Heart right ventricle (tissue), 16 donors: ENCODE measurements around the gene C14orf132. TPM values are rescaled to one million over a fixed set of nuclear protein-coding genes. Genes with fewer than 3 reads are reported as not detected.

Source experiments
- ATAC-seq, 8 donors: fragments of 200-7000 bp; cut with Tn5 transposase; one replicate each; pipeline ENCODE4 v1.9.1; 2020; ENCODE audit warnings: mild to moderate bottlenecking in 8 of 8, moderate library complexity in 8 of 8, moderate number of reproducible peaks in 1 of 8
- DNase-seq, 2 donors: peaks; one replicate each; pipeline ENCODE4 v3.0.0-alpha.2; 2020
- H3K27ac ChIP-seq, 10 donors: fragments of 200-600 bp; sonication (generic) in 2 of 10; one replicate each; pipeline versions ENCODE4 v1.5.0 to v1.8.0; 2020 to 2022; ENCODE audit warnings: mild to moderate bottlenecking in 3 of 10
- H3K27me3 ChIP-seq, 7 donors: fragments of 200-600 bp; one replicate each; pipeline ENCODE4 v1.8.0; 2021 to 2022; ENCODE audit warnings: mild to moderate bottlenecking in 2 of 7
- H3K36me3 ChIP-seq, 9 donors: fragments of 200-600 bp; sonication (generic) in 1 of 9; one replicate each; pipeline versions ENCODE4 v1.5.0 to v1.8.0; 2020 to 2022; ENCODE audit warnings: mild to moderate bottlenecking in 2 of 9
- H3K4me1 ChIP-seq, 9 donors: fragments of 200-600 bp; sonication (generic) in 1 of 9; one replicate each; pipeline versions ENCODE4 v1.5.0 to v1.8.0; 2020 to 2022; ENCODE audit warnings: mild to moderate bottlenecking in 4 of 9
- H3K4me3 ChIP-seq, 10 donors: fragments of 200-600 bp; sonication (generic) in 2 of 10; one replicate each; pipeline versions ENCODE4 v1.5.0 to v1.8.0; 2020 to 2022; ENCODE audit warnings: mild to moderate bottlenecking in 7 of 10, moderate library complexity in 2 of 10
- H3K9me3 ChIP-seq, 11 donors: fragments of 200-600 bp in 10 of 11; sonication (generic) in 2 of 11; one replicate each; pipeline versions ENCODE4 v1.5.0 to v1.8.0; 2013 to 2022; ENCODE audit warnings: mild to moderate bottlenecking in 2 of 11, control low read depth in 1 of 11, moderate library complexity in 1 of 11
- WGBS, 2 donors: extraction: QIAGEN DNeasy Blood & Tissue Kit; methylation state at CpG; one replicate each; pipeline ENCODE4 v1.1.7; 2013; ENCODE audit warnings: inconsistent platforms in 1 of 2; 5-methylcytosine and 5-hydroxymethylcytosine counted together
- intact Hi-C, 10 donors: fragments of 100-400 bp; cut with DNase I; formaldehyde crosslinking; loops; one replicate each; pipeline versions ENCODE4 v1.11.1 to v1.14.2; 2022
- polyA plus RNA-seq, 2 donors: library from polyadenylated mRNA; stranded (reverse); fragments of 200-250 nt; gene quantifications; one replicate each; pipeline ENCODE4 v1.2.3, GENCODE V29; 2013
- total RNA-seq, 10 donors: library from RNA; stranded (reverse); fragmentation: NEBNext Ultra II Directional in 3 of 10; extraction: Animal tissue kit (Norgen Biotek cat#: 25700) in 3 of 10; gene quantifications; one replicate each; pipeline versions ENCODE4 v1.2.1 to v1.2.4, GENCODE V29; 2021 to 2023
- TF ChIP-seq, protein P1 (sequence below), 9 donors: fragments of 200-600 bp; sonication (generic) in 2 of 9; IDR thresholded peaks; one replicate each; pipeline versions ENCODE4 v1.5.0 to v1.8.0; 2021 to 2022; ENCODE audit warnings: antibody characterized with exemption in 9 of 9, mild to moderate bottlenecking in 5 of 9, moderate library complexity in 1 of 9
- donor health status: Arrhythmogenic right ventricular cardiomyopathy.
- donor health status: ischemic (EF 13 %, LVEDD 7.1; RV severe dilation, severe dysfunction).
- donor health status: healthy with polysubstance abuse.
- donor health status: DM: no; HTN: yes; CAD: no.
- donor health status: DM: no; HTN: no; CAD: no.
- donor health status: ischemic (EF 25% LVEDD 6.9; RV normal size, moderate dysfunction).
- donor health status: ischemic (EF 25% LVEDD 5.7; RV mildly dilated, moderate dysfunction).
- donor health status: healthy.
- donor health status: DM: yes; HTN: yes; CAD: no.
- donor health status: Ischemic cardiomyopathy.
- donor health status: ischemic (EF 35%, LVEDD 5.7; RV mildly dilated, moderate dysfunction).
- donor health status: nonischemic (EF 11% LVEDD 7.7; RV severe dilation, severe dysfunction).
- donor health status: DM: yes; HTN: yes; CAD: no.
- donor health status: PGD.
- donor health status: ischemic (EF 29% LVEDD 5.4; RV normal size, mild dysfunction).
- donor health status: nonischemic (EF 23%, LVEDD 6.1; RV moderate dilation, normal function).

The C14orf132 gene
- total and polyA plus RNA-seq, 12 donors = 0.80 to 16.2 (median 2.5) TPM

DNA sequence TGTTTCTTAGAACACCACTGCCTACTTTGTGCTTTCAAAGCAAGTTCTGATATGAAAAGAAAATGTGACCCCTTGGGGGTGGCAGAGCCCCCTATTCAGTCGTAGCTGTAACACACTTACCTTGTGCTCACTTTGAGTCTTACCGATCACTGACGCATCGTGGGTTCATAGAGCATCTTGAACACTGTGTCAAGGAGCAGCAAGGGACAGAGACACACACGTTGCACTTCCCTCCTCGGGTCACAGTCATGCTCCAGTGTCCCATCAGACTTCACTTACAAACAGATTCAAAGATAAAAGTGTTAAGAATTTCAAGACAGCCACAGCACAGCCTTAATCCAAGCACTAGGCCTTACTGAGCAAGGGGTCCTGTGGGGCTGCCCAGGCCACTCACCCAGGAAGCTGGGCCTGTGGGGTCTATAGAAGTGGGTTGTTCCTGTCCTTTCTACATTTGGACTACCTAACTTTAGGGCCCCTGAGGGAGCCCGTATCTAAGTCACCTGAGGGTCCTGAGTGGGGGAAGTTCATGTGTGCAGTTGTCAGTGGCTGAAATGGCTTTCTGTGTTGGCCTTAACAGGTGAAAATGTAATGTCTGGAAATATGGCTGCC is 90.1 kb downstream of the C14orf132 start:
- Histone ChIP-seq H3K27me3 (peaks cover 0 to 20% (median 0%) of the 10 kb centered on the region in 7 donors), H3K9me3 (no peaks in the 10 kb centered on the region), H3K4me1 (peaks cover 0 to 19% (median 8%) of the 10 kb centered on the region in 9 donors), H3K36me3 (no peaks in the 10 kb centered on the region), H3K27ac (no peak overlapping the region), H3K4me3 (no peak overlapping the region)
- DNase-seq (no peak), ATAC-seq (no peak)
- intact Hi-C loops = no loop called here
- TF ChIP-seq, protein P1, sequence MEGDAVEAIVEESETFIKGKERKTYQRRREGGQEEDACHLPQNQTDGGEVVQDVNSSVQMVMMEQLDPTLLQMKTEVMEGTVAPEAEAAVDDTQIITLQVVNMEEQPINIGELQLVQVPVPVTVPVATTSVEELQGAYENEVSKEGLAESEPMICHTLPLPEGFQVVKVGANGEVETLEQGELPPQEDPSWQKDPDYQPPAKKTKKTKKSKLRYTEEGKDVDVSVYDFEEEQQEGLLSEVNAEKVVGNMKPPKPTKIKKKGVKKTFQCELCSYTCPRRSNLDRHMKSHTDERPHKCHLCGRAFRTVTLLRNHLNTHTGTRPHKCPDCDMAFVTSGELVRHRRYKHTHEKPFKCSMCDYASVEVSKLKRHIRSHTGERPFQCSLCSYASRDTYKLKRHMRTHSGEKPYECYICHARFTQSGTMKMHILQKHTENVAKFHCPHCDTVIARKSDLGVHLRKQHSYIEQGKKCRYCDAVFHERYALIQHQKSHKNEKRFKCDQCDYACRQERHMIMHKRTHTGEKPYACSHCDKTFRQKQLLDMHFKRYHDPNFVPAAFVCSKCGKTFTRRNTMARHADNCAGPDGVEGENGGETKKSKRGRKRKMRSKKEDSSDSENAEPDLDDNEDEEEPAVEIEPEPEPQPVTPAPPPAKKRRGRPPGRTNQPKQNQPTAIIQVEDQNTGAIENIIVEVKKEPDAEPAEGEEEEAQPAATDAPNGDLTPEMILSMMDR (IDR thresholded peaks at IDR 0.05) = no peak
- 90 to 91% methylated on average over 7 of the region's 7 CpGs for WGBS, 2 donors

DNA sequence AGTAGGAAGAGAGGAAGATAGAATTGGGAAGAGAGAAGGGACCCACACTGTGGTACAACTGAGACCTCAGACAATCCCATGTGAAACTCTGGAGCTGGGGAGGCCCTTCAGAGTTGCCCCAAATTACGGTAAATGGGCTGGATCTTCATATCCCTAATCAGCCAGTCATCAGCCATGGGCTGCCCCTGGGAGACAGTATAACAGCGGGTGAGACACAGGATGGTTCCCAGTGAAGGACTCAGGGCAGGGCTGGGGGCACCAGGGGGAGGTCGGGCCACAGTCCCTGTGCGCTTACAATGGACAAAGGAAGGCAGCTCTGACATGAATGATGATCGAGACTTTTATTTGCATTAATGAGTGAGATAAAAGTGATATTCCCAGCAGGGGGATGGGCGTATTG is 91.2 kb downstream of the C14orf132 start:
- ATAC-seq = no peak

DNA sequence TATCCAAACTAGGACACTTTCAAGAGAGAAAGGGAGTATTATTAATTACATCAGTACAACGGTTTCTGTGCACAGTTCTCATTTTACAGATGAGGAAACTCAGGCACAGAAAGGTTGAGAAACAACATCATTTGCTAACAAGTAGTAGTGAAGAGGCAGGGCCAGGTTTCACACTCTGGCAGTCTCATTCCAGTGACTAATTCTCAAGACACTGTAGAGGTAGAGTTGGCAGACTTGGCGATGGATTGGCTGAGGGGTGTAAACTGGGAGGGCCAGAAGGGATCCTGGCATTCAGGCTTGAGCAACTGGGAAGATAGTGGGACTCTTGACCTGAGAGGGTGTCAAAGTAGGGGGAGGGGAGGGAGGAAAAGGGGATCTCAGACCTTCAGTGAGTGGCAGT is 91.7 kb downstream of the C14orf132 start:
- Histone ChIP-seq H3K27me3 (peaks cover 0 to 16% (median 0%) of the 10 kb centered on the region in 7 donors), H3K4me3 (no peak overlapping the region), H3K27ac (no peak overlapping the region), H3K9me3 (no peaks in the 10 kb centered on the region), H3K4me1 (peaks cover 0 to 19% (median 4%) of the 10 kb centered on the region in 9 donors), H3K36me3 (no peaks in the 10 kb centered on the region)
- WGBS, 2 donors = 61 to 62% methylated on average over 2 of the region's 2 CpGs
- DNase-seq = no peak
- TF ChIP-seq, protein P1 (IDR thresholded peaks at IDR 0.05) = no peak
- no peak for ATAC-seq
- intact Hi-C loops = no loop called here

More for the DNA sequence above, 91.2 kb downstream of the C14orf132 start:
- no peak for DNase-seq
- H3K27me3 ChIP-seq = peaks cover 0 to 16% (median 0%) of the 10 kb centered on the region in 7 donors
- TF ChIP-seq, protein P1 (IDR thresholded peaks at IDR 0.05) = no peak
- H3K9me3 ChIP-seq = no peaks in the 10 kb centered on the region
- intact Hi-C loops = no loop called here
- H3K4me3 ChIP-seq = no peak overlapping the region
- H3K4me1 ChIP-seq = peaks cover 0 to 24% (median 8%) of the 10 kb centered on the region in 9 donors
- WGBS, 2 donors = 90 to 95% methylated on average over 6 of the region's 6 CpGs
- no peaks in the 10 kb centered on the region for H3K36me3 ChIP-seq
- H3K27ac ChIP-seq = no peak overlapping the region

DNA sequence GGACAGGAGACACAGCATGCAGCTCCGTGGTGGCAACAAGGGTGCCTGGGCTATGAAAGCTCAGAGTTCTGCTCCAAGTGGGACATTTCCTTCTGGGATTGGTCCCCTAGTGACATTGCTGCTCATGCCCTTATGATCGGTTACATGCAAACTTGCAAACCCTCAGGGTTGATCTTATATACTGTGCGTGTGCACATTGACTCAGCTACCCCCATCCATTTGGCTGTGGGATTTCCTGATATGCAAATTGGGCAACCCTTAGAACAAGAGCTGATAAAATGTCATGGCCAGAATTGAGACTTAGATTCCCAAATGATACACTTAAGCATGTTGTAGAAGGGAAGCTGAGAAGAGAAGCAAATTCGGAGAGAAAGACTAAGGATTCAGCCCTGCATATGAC is 92.7 kb downstream of the C14orf132 start:
- no peak overlapping the region for H3K27ac ChIP-seq
- ATAC-seq (no peak), DNase-seq (no peak)
- WGBS, 2 donors = 75 to 79% methylated on average over 4 of the region's 4 CpGs
- peaks cover 0 to 14% (median 0%) of the 10 kb centered on the region in 7 donors for H3K27me3 ChIP-seq
- peaks cover 0 to 9% (median 2%) of the 10 kb centered on the region in 9 donors for H3K4me1 ChIP-seq
- intact Hi-C loops = no loop called here
- peaks cover 0 to 3% (median 0%) of the 10 kb centered on the region in 11 donors for H3K9me3 ChIP-seq
- TF ChIP-seq, protein P1 (IDR thresholded peaks at IDR 0.05) = no peak
- H3K4me3 ChIP-seq = no peak overlapping the region
- no peaks in the 10 kb centered on the region for H3K36me3 ChIP-seq
